Suprapubic skin (tissue), 4 donors: ENCODE results near the gene SLC25A25.

Source experiments
- CTCF ChIP-seq, 2 donors: fragments of 200-600 bp in 1 of 2; fragments of 450-650 bp in 1 of 2; sonication (generic) in 1 of 2; IDR thresholded peaks; one replicate each; pipeline ENCODE4 v1.5.1; 2016 to 2019; ENCODE audit warnings: antibody characterized with exemption in 2 of 2, mild to moderate bottlenecking in 1 of 2, moderate library complexity in 1 of 2
- EP300 ChIP-seq: sonication (generic); formaldehyde crosslinking; IDR thresholded peaks from one replicate; pipeline ENCODE4 v1.6.1; 2017; ENCODE audit warnings: antibody characterized with exemption
- POLR2A ChIP-seq, 2 donors: fragments of 450-650 bp; IDR thresholded peaks; one replicate each; pipeline ENCODE4 v1.6.1; 2017; ENCODE audit warnings: antibody characterized with exemption in 2 of 2, mild to moderate bottlenecking in 2 of 2, moderate library complexity in 2 of 2
- POLR2AphosphoS5 ChIP-seq, 3 donors: sonication (generic); formaldehyde crosslinking; IDR thresholded peaks; one replicate each; pipeline ENCODE4 v1.6.1; 2017; ENCODE audit warnings: antibody characterized with exemption in 3 of 3

- TF ChIP-seq CTCF (IDR thresholded peaks at IDR 0.05), result no peak
- TF ChIP-seq POLR2A (IDR thresholded peaks at IDR 0.05), result no peak
- no peak for TF ChIP-seq POLR2AphosphoS5 (IDR thresholded peaks at IDR 0.05)
- no peak for TF ChIP-seq EP300
These were observed 9.9 kb downstream of the SLC25A25 start for GRCh38 chr9:128077847-128078503.
